Measurements from ENCODE around the gene ANXA8. TPM values are rescaled to one million over a fixed set of nuclear protein-coding genes. Genes with fewer than 3 reads are reported as not detected.
A peak's percentile ranks its signal among the peaks of the same experiment; 100 is the strongest.
"Not testable (repeated sequence)": the region's sequence is repeated elsewhere in the genome, so short reads cannot be mapped to it uniquely, and the experiment has no call there.

ANXA8 gene
- total RNA-seq, 2 donors from 2014 or later = 4.1 to 7.0 TPM

DNA sequence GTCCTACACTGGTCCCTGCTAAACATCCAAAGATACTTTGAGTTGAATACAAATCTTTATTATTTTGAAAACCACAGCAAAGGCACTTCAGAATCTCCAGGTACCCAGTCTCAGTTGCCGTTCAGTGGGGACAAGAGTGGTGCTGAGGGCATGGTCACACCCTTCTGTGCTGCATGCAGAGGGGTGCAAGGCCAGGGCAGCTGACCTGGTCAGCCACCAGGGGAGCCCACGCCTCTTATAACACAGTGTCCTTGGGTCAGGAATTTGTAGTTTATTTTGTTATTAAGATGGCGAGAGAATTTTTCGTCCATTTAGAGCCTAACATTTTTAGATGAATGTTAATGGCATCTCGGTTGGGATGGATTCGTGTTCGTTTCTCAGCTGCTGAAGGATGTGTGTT, 16.0 kb downstream of the ANXA8 start:
- ATAC-seq; DNase-seq; intact Hi-C loops (cut with DNase I): not testable (repeated sequence)

DNA sequence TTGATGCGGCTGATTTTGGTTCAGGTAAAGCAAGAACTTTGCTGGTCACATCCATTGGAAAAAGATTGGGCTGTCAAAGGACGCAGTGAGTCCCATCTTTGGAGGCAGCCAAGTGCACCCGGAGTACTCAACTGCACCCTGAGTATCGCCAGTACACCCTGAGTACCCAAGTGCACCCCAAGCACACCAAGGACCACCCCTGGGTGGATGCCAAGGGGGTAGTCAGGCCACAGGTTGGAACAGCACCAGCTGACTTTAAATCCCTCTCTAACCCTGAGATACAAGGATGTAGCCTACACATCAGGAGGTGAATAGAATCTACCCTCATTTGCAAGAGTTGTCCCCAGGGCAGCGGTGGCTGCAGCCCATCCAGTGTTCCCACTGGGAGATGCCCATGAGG, 16.5 kb downstream of the ANXA8 start:
- ATAC-seq; DNase-seq; intact Hi-C loops (cut with DNase I): not testable (repeated sequence)

DNA sequence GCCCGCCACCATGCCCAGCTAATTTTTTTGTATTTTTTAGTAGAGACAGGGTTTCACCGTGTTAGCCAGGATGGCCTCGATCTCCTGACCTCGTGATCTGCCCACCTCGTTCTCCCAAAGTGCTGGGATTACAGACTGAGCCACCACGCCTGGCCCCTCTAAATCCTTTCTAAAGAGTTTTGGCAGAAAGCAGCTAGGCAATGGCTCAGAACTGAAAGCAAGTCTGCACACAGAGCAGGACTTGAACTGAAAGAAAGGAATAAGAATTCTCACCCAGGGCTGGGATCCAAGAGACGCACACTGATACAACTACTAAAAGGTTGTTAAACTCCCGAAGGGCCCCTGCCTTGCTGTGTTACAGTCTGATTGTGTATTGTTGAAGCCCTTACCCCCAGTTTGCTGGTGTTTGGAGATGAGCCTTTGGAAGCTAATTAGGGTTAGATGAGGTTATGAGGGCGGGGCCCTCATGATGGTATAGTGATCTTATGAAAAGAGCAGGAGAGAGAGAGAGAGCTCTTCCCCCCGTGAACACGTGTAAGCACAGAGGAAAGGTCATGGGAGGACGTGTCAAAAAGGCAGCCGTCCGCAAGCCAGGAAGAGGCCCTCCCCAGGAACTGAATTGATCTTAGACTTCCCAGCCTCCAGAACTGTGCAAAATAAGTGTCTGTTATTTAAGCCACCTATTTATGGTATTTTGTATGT, 18.5 kb downstream of the ANXA8 start:
- intact Hi-C loops (cut with DNase I); DNase-seq: not testable (repeated sequence)
- peak in 1 of 2 donors; percentile 3 for ATAC-seq

DNA sequence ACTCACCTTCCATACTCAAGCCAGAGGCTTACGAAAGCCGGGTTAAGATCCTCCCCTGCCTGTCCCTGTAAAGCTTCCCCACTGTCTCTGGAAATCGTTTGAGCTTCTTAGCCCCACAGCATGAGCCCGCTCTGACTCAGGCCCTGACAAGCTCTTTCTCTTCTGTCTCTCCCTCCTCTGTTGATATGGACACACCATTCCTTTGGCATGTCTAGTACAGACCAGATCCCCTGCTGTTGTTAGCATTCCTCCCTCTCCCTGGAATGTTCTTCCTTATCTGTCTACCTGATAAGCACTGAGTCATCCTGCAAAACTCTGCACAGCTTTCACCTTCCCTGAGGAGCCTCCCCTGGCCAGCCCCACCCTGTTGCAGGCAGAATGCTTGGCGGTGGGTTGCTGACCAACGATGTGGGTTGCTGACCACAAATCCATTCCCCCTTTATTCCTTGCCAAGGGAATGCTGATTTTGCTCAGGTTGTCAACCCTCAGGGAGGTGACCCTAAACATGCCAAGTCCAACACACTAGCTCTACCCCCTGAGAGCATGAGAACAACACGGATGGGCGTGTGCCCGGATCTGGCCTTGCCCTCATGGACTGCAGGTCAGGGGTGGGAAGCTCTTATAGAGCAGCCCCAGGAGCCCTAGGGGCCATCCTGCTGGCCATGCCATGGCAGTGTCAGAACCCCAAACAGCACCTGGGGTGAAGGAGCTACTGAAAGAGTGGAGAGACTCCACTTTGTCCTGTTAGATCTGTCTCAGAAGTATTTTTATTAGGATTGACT, 21.1 kb downstream of the ANXA8 start:
- intact Hi-C loops (cut with DNase I); DNase-seq: not testable (repeated sequence)
- ATAC-seq = peak; percentile 28 to 86

DNA sequence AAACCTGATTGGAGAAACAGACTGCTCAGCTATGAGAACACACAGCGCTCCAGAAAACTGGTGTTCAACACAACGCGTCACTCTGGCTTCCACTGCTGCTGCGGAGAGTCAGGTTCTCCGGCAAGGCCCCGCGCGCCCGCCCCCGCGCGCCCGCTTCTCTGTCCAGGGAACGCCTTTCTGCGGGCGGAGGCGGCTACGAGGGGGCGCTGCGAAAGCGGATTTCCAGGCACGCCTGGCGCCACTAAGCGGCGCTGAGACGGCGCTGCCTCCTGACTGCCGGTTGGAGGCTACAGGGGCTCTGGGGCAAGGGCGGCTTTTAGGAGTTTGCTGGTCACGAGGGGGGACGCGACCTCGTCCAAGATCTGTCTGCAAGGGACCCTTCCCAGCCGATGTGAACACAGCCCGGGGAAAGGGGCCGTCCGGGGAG, 22.6 kb downstream of the ANXA8 start:
- ATAC-seq (peak; percentile 82 to 92), DNase-seq (peak; percentile 62)
- intact Hi-C loops (cut with DNase I) = not testable (repeated sequence)

DNA sequence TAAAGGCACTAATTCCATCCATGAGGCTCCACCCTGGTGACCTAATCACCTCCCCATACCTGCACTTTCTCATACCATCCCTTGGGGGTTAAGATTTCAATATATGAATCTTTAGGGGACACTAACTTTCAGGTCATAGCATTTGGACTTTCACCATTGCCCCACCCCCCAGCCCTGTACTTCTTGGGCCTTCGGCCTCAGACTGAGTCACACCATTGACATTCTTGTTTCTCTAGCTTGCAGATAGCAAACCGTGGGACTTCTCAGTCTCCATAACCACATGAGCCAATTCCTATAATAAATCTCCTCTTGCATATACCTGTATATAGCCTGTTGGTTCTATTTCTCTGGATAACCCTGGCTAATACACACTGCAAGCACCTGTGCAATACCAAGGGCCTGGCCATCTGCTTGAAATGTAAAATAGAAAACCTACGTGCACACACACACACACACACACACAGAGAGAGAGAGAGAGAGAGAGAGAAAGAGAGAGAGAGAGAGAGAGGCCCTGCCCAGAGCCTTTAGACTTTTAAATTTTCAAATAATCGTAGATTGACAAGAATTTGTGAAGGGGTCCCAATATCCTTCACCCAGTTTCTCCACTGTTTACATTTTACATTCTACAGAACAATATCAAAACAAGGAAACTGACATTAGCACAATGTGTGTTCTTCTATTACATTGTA, 25.3 kb downstream of the ANXA8 start:
- intact Hi-C loops (cut with DNase I) = no loop called here
- no peak for DNase-seq
- no peak for ATAC-seq

DNA sequence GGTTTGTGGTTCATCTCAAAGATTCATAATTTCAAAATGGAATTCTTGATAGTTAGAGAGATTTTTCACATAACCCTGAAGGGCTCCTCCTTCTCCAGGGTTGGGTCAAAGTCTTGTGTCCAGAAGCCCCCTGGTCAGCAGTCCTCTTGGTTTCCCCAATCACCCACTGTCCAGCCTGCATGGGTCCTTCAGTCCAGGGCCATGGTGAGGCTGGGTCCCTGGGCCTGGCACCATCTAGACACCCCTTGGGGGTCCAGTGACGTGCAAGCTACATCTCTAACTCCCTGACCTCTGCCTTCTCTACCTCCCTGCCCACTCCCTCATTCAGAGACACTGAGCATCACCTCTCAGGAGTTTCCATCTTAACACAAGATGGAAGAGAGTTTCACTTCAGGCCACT, 26.1 kb downstream of the ANXA8 start:
- intact Hi-C loops (cut with DNase I) = no loop called here
- ATAC-seq = no peak
- no peak for DNase-seq

DNA sequence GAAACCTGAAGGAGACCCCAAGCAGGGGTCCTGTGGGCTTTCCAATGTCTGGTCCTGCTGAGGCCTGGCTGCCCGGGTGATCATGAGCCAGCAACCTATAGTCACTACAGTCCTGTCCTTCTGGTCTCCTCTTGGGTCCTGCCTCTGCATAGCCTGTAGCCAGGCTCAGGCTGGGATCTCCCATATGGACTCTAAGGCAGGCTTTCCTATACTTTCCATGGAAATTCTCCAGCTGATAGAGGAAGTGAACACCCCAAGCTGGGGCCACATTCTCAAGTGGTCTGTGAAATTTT, 26.4 kb downstream of the ANXA8 start:
- ATAC-seq = no peak
- no peak for DNase-seq
- intact Hi-C loops (cut with DNase I) = no loop called here

DNA sequence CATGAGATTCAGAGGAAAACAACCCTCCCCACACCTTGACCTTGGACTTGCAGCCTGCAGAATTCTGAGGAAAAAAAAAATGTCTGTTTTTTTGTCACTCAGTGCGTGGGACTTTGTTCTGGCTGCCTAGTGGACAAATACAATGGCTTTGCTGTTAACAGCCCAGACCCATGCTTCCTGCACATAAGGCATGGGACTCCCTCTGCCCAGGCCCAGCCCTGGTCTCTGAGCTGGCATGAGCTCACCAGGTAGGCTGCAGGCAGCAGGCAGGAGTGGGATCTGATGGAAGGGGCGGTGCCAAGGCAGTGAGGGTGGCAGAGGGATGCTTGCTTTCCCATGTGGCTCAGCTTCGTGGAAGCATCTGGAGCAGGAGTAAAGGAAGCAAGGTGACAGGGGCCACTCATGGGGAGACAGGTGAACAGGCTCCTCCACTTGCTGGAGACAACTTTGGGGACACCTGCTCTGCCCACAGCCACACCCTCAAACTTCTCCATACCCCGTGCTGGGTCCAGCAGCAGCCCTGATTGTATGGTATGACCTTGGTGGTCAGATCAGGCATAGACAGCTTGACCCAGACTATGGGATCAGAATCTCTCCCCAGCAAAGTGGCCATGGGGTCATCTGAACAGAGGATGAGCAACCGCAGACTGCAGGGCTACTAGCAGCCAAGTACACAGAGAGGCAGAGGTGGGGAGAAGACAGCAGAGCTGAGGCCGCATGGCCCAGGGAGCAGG, 27.0 kb downstream of the ANXA8 start:
- intact Hi-C loops (cut with DNase I) = no loop called here
- DNase-seq (no peak), ATAC-seq (no peak)

DNA sequence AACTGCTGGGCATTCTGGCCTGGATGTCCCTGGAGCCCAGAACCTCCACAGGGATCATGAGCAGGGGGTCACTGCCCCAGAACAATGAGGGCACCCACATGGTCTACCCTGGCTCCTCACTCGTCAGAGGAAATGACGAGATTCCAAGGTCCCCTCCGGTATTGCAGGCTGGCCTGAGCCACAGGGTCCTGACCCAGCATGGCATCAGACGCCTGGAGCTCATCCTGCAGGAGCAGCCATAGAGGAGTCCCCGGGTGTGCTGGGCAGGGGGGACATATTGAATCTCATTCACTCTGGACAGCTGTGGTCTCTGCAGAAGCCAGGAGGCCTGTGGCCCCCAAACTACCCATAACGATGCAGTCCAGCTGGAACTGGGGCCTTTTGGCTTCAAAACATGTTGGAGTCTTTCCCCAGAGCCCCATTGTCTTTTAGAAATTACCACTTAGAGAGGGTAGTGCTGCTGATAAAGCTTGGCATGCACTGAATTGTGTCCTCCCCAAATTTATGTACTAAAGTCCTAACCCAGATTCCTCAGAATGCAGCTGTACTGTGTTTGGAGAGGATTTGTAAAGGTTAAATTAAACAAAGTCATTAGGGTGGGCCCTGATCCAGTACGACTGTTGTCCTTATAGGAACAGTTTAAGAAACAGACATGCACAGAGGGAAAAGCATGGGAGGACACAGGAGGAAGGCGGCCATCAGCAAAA, 27.7 kb downstream of the ANXA8 start:
- no peak for ATAC-seq
- intact Hi-C loops (cut with DNase I) = no loop called here
- no peak for DNase-seq

DNA sequence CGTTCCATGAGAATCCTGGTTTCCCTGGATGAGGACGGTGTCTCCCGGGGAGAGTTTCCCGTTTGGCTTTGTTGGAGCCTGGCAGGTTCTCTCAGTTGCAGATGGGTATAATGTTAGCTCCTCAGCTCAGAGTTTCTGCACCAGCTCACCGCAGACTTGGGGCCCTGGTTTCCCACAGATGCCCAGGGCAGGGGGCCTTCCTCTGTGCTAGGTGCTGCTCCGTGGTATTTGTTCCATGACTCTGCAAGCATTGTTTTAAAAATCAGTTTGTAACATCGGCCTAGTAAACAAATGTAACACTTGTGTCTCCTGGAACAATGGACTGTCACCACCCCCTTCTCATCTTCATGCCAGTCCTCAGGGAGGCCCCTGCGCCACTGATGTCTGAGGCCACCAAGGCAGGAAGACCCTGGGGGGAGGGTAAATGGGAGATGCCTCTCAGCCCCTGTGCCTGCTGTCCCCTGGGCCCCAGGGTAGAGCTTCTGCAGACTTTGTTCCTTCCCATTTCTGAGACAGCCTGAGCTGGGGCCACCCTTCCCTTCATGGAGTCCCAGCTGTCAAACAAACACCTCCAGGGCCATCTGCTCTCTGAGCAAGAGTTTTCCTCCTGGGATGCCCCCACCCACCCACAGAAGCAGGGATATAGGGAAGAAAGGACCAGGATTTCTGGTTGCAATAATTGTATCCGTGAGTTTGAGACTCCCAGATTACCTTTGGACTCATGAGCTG, 28.4 kb downstream of the ANXA8 start:
- intact Hi-C loops (cut with DNase I) = not testable (repeated sequence)

DNA sequence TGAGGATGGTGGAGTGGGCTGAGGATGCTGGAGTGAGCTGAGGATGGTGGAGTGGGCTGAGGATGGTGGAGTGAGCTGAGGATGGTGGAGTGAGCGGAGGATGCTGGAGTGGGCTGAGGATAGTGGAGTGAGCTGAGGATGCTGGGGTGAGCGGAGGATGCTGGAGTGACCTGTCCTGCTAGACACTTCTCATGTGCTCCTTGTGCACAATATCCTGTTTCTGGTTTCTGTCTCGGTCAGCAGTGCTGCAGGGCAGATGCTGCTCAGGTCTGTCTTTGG, 29.2 kb downstream of the ANXA8 start:
- intact Hi-C loops (cut with DNase I) = no loop called here
- no peak for DNase-seq
- no peak for ATAC-seq

More for the DNA sequence above, 28.4 kb downstream of the ANXA8 start:
- not testable (repeated sequence) for DNase-seq, ATAC-seq

DNA sequence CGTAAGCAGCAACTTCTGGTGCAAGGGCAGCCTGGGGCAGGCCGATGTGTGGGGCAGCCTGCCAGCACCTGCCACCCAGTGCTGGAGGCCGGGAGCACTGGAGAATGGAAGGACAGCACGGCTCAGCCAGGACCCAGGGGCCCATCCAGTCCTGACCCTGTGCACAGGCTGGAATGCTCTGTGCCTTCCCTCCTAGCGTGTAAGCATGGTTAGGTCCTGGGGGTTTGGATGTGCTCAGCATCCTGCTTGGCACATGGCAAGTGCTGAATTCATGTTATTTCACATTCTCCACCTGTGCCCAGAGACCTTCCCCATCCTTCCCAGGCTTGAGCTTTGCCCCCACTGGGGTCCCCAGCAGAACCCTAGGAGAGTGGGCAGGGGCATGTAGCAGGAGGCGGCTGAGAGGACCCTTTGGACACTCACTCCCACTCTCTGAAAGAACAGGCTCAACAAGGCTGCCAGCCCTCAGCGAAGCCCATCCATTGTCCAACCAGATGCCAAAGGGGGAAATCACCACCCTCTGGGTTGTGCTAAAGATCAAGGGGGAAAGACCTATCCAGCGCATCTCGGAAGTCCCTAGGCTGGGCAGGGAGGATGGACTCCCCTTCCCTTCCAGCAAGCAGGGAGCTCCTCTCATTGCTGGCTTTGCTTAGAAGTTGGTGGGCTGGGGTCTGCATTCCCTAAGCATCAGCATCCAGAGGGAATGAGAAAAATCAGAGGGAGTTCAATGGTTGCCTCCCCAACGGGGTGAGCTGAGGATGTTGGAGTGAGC, 29.7 kb downstream of the ANXA8 start:
- no peak for DNase-seq
- ATAC-seq = no peak
- intact Hi-C loops (cut with DNase I) = no loop called here

DNA sequence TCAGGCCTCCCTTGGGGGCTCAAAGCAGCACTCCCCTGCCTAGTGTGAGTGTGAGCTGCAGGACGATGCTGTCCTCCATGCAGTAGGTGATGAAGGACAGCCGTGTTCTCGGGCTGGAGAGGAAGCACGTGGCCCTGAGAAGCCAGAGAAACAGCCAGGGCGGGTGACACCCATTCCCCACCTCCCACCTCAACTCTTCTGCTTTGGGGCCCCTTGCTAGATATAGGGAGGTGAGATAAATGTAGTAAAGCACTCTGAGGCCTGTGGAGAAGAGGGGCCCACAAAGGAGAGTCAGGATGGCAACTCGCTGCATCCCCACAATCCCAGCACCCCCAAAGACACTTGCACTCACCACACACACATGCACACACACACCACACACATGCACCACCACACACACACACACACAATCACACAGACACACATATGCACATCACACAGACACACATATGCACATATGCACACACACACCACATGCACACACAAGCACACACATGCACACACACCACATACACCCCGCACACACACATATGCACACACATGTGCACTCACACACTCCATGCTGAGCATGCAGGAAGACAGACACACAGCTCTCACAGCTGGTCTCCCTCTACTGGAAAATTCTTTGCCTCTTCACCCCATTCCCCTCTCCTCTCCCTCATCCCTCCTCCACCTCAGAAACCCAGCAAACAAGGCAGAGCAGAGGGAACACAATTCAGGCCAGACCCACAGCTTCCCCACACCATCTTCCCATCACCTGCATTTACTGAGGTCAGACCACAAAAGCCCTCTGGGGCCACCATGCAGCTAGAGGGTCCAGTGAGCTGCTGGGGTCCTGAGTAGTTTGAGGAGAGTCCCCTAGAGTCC, 30.5 kb downstream of the ANXA8 start:
- intact Hi-C loops (cut with DNase I) = no loop called here
- no peak for DNase-seq
- ATAC-seq = no peak

DNA sequence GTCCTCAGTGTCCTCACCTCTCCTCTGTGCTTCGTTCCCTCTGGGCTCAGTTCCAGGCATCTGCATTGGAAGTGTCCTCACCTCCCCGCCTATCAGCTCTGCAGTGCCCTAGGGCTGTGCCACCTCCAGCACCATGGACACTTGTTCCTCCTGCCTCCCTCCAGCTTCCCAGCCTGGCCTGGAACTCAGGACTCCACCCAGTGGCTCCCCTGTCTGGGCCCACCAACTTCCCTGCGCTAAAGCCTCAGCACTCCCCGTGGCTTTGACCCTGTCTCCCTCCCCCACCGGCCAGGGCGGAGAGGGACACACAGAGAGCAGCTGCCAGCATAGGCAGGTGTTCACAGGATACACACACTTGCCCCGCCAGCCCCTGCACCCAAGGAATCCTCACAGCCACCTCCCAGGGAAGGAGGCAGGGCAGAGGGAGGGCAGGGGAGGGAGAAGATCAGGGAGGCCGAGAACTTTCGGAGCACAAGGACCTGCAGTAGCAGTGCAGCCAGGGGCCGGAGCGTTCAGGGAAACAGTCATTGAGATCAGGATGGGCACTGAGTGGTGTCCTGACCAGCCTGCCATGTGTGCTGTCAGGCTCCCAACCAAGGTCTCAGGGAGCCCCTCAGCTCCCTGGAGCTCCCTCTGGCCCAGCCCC, 31.3 kb downstream of the ANXA8 start:
- intact Hi-C loops (cut with DNase I) = no loop called here
- no peak for ATAC-seq
- DNase-seq = no peak

DNA sequence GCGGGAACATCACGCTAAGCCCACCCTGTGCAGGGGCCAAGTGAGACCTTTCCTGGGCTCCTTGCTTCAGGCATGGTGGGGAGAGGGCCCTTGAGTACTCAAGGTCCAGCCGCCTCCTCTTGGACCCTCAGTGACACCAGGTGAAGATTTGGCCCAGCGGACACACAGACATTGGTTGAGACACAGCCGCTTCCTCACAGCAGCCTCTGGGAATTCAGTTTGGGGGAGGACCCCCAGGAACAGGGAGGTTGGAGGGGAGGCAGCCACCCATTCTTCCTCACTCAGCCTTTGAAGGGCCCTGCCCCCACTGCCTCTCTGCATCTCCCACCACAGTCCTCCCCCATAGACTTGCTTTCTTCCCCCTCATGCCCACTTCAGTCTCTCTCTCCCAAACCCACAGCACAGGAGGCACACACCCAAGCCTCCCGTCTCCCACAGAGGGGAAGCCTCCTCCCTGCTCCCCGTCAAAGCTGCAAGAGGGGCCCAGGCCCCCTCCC, 31.9 kb downstream of the ANXA8 start:
- no peak for ATAC-seq
- DNase-seq = no peak
- intact Hi-C loops (cut with DNase I) = no loop called here

Measured in left cardiac atrium (tissue), 4 donors.